ENCODE measurements around the gene CRYBG1. TPM values are rescaled to one million over a fixed set of nuclear protein-coding genes. Genes with fewer than 3 reads are reported as not detected.

Gene CRYBG1
- total RNA-seq, 1 donor from 2014 or later = 0.06 TPM

GRCh38 chr6:106600329-106600728, 239.8 kb downstream of the CRYBG1 start:
- Histone ChIP-seq H3K9ac (no peak overlapping the region), H2AFZ (replicated peaks) (no peak overlapping the region), H3K4me3 (no peak overlapping the region), H3K4me1 (no peaks in the 10 kb centered on the region), H4K20me1 (ENCODE audit: low read depth) (no peaks in the 10 kb centered on the region), H3K27me3 (no peaks in the 10 kb centered on the region), H3K4me2 (no peak overlapping the region), H3F3A (ENCODE audit: low read depth) (no peaks in the 10 kb centered on the region), H3K9me3 (ENCODE audit: low read depth) (no peaks in the 10 kb centered on the region), H3K27ac (no peak overlapping the region), H3K79me2 (ENCODE audit: low read depth) (no peaks in the 10 kb centered on the region), H3K36me3 (no peaks in the 10 kb centered on the region)
- Mint-ChIP-seq H3K27me3 (ENCODE audit: insufficient read depth, low read depth) (no peaks in the 10 kb centered on the region), H3K27ac (no peak overlapping the region), H3K36me3 (peaks cover 3% of the 10 kb centered on the region), H3K4me1 (no peaks in the 10 kb centered on the region), H3K9me3 (no peaks in the 10 kb centered on the region), H3K4me3 (no peak overlapping the region)
- TF ChIP-seq EZH2phosphoT487 (IDR thresholded peaks at IDR 0.05) = no peak
- TF ChIP-seq EZH2 (IDR thresholded peaks at IDR 0.05) = no peak
- no peak for TF ChIP-seq CTCF (IDR thresholded peaks at IDR 0.05)
- DNase-seq (ENCODE audit: low spot score) = no peak

- no peak overlapping the region for H3K9ac ChIP-seq
- no peak overlapping the region for H2AFZ ChIP-seq (replicated peaks)
- no peaks in the 10 kb centered on the region for H3K4me1 ChIP-seq
- DNase-seq (ENCODE audit: low spot score) = peak; percentile 65
- no peaks in the 10 kb centered on the region for H3K27me3 ChIP-seq
- H3F3A ChIP-seq (ENCODE audit: low read depth) = no peaks in the 10 kb centered on the region
- no peaks in the 10 kb centered on the region for H3K9me3 ChIP-seq (ENCODE audit: low read depth)
- H4K20me1 ChIP-seq (ENCODE audit: low read depth) = no peaks in the 10 kb centered on the region
- Mint-ChIP-seq H3K27me3 (ENCODE audit: insufficient read depth, low read depth) (peaks cover 2% of the 10 kb centered on the region), H3K27ac (no peak overlapping the region), H3K9me3 (peaks cover 2% of the 10 kb centered on the region), H3K4me1 (no peaks in the 10 kb centered on the region), H3K4me3 (no peak overlapping the region), H3K36me3 (peaks cover 2% of the 10 kb centered on the region)
- H3K36me3 ChIP-seq = no peaks in the 10 kb centered on the region
- H3K79me2 ChIP-seq (ENCODE audit: low read depth) = no peaks in the 10 kb centered on the region
- H3K27ac ChIP-seq = no peak overlapping the region
- no peak overlapping the region for H3K4me2 ChIP-seq
- no peak overlapping the region for H3K4me3 ChIP-seq
- peak; percentile 69 for TF ChIP-seq CTCF (IDR thresholded peaks at IDR 0.05)
- no peak for TF ChIP-seq EZH2phosphoT487 (IDR thresholded peaks at IDR 0.05)
- no peak for TF ChIP-seq EZH2 (IDR thresholded peaks at IDR 0.05)
Measured at GRCh38 chr6:106608080-106608668, 247.7 kb downstream of the CRYBG1 start.

- no peak overlapping the region for H3K27ac Mint-ChIP-seq
Measured at GRCh38 chr6:106609699-106610098, 249.2 kb downstream of the CRYBG1 start.

More at GRCh38 chr6:106609699-106610098, 249.2 kb downstream of the CRYBG1 start:
- Histone ChIP-seq H3K4me1 (peaks cover 5% of the 10 kb centered on the region), H4K20me1 (ENCODE audit: low read depth) (no peaks in the 10 kb centered on the region), H3K79me2 (ENCODE audit: low read depth) (no peaks in the 10 kb centered on the region), H3K4me2 (no peak overlapping the region), H3K27me3 (no peaks in the 10 kb centered on the region), H3K9me3 (ENCODE audit: low read depth) (no peaks in the 10 kb centered on the region), H3K9ac (no peak overlapping the region), H2AFZ (replicated peaks) (no peak overlapping the region), H3F3A (ENCODE audit: low read depth) (peaks cover 3% of the 10 kb centered on the region), H3K27ac (no peak overlapping the region), H3K36me3 (no peaks in the 10 kb centered on the region), H3K4me3 (no peak overlapping the region)
- H3K27me3 Mint-ChIP-seq (ENCODE audit: insufficient read depth, low read depth) = peaks cover 2% of the 10 kb centered on the region
- TF ChIP-seq CTCF (IDR thresholded peaks at IDR 0.05) (peak; percentile 47), EZH2 (IDR thresholded peaks at IDR 0.05) (no peak), EZH2phosphoT487 (IDR thresholded peaks at IDR 0.05) (no peak)
- peak; percentile 32 for DNase-seq (ENCODE audit: low spot score)
- peaks cover 2% of the 10 kb centered on the region for H3K9me3 Mint-ChIP-seq
- peaks cover 2% of the 10 kb centered on the region for H3K36me3 Mint-ChIP-seq
- no peaks in the 10 kb centered on the region for H3K4me1 Mint-ChIP-seq
- H3K4me3 Mint-ChIP-seq = no peak overlapping the region

All from neural progenitor cell (in vitro differentiated cells).